Ishikawa (cell line): ENCODE results near the gene OTOR.

ENCODE experiments used
- CREB1 ChIP-seq: IDR thresholded peaks from 2 replicates; pipeline ENCODE4 v1.6.1; 2012; ENCODE audit warnings: low read depth
- EP300 ChIP-seq: IDR thresholded peaks from 2 replicates; pipeline ENCODE4 v1.6.1; 2012; ENCODE audit warnings: borderline replicate concordance
- FOXM1 ChIP-seq: IDR thresholded peaks from 2 replicates; pipeline ENCODE4 v1.6.1; 2012; ENCODE audit warnings: low read depth, borderline replicate concordance
- NFIC ChIP-seq: IDR thresholded peaks from 2 replicates; pipeline ENCODE4 v1.6.1; 2012
- RAD21 ChIP-seq: IDR thresholded peaks from 2 replicates; pipeline ENCODE4 v1.6.1; 2012; ENCODE audit warnings: low read depth
- REST ChIP-seq: IDR thresholded peaks from 2 replicates; pipeline ENCODE4 v1.6.1; 2012; ENCODE audit warnings: low read depth, mild to moderate bottlenecking
- TAF1 ChIP-seq: IDR thresholded peaks from 2 replicates; pipeline ENCODE4 v1.6.1; 2012; ENCODE audit warnings: low read depth, mild to moderate bottlenecking
- TCF12 ChIP-seq: IDR thresholded peaks from 2 replicates; pipeline ENCODE4 v1.6.1; 2012; ENCODE audit warnings: low read depth
- USF1 ChIP-seq: IDR thresholded peaks from 2 replicates; pipeline ENCODE4 v1.6.1; 2012
- YY1 ChIP-seq: IDR thresholded peaks from 2 replicates; pipeline ENCODE4 v1.6.1; 2012; ENCODE audit warnings: low read depth
- ZBTB7A ChIP-seq: IDR thresholded peaks from 2 replicates; pipeline ENCODE4 v1.6.1; 2012; ENCODE audit warnings: low read depth

- TF ChIP-seq NFIC = no peak
- TF ChIP-seq CREB1 = no peak
- no peak for TF ChIP-seq USF1
- no peak for TF ChIP-seq EP300
- TF ChIP-seq TAF1 = no peak
- TF ChIP-seq REST = no peak
- no peak for TF ChIP-seq FOXM1
- no peak for TF ChIP-seq YY1
- TF ChIP-seq ZBTB7A = no peak
- no peak for TF ChIP-seq RAD21
- no peak for TF ChIP-seq TCF12
These were observed 40.5 kb upstream of the OTOR start for GRCh38 chr20:16707674-16708073.
